ENCODE results near the gene TLCD4. TPM values are rescaled to one million over a fixed set of nuclear protein-coding genes. Genes with fewer than 3 reads are reported as not detected.
A peak's percentile ranks its signal among the peaks of the same experiment; 100 is the strongest.

Gene TLCD4
- total and polyA plus RNA-seq, 2 of the 13 experiments (the other 11 are each of a cell fraction or from before 2014, with no cell fraction given): 4.7 to 14.5 TPM

DNA sequence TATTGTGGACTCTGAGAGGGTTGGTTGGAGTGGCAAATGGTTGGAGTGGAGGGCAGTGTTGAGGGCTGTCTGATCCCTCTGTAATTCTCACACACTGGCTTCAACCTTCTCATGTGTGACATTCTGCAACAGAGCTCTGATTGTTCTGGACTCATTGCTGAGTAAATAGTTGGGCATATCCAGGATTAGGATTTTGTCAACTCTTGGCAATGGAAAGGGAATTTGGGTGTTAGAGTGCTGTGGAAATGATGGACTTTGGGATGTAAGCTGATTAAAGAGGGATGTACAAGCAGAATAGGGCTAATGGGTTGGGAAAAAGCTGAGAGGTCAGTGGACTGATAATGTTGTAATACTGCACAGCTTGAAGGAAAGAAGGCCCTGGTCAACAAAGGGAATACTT, 16.5 kb downstream of the TLCD4 start (continued):
- TF ChIP-seq, protein P1, sequence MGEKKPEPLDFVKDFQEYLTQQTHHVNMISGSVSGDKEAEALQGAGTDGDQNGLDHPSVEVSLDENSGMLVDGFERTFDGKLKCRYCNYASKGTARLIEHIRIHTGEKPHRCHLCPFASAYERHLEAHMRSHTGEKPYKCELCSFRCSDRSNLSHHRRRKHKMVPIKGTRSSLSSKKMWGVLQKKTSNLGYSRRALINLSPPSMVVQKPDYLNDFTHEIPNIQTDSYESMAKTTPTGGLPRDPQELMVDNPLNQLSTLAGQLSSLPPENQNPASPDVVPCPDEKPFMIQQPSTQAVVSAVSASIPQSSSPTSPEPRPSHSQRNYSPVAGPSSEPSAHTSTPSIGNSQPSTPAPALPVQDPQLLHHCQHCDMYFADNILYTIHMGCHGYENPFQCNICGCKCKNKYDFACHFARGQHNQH (CRISPR knock-in tag; IDR thresholded peaks at IDR 0.05): peak; percentile 19; the same call in 1 of the 2 replicates
- TF ChIP-seq, protein P2, sequence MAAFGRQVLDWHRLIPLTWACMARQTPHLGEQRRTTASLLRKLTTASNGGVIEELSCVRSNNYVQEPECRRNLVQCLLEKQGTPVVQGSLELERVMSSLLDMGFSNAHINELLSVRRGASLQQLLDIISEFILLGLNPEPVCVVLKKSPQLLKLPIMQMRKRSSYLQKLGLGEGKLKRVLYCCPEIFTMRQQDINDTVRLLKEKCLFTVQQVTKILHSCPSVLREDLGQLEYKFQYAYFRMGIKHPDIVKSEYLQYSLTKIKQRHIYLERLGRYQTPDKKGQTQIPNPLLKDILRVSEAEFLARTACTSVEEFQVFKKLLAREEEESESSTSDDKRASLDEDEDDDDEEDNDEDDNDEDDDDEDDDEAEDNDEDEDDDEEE (CRISPR knock-in tag; IDR thresholded peaks at IDR 0.05): no peak
- TF ChIP-seq, protein P3, sequence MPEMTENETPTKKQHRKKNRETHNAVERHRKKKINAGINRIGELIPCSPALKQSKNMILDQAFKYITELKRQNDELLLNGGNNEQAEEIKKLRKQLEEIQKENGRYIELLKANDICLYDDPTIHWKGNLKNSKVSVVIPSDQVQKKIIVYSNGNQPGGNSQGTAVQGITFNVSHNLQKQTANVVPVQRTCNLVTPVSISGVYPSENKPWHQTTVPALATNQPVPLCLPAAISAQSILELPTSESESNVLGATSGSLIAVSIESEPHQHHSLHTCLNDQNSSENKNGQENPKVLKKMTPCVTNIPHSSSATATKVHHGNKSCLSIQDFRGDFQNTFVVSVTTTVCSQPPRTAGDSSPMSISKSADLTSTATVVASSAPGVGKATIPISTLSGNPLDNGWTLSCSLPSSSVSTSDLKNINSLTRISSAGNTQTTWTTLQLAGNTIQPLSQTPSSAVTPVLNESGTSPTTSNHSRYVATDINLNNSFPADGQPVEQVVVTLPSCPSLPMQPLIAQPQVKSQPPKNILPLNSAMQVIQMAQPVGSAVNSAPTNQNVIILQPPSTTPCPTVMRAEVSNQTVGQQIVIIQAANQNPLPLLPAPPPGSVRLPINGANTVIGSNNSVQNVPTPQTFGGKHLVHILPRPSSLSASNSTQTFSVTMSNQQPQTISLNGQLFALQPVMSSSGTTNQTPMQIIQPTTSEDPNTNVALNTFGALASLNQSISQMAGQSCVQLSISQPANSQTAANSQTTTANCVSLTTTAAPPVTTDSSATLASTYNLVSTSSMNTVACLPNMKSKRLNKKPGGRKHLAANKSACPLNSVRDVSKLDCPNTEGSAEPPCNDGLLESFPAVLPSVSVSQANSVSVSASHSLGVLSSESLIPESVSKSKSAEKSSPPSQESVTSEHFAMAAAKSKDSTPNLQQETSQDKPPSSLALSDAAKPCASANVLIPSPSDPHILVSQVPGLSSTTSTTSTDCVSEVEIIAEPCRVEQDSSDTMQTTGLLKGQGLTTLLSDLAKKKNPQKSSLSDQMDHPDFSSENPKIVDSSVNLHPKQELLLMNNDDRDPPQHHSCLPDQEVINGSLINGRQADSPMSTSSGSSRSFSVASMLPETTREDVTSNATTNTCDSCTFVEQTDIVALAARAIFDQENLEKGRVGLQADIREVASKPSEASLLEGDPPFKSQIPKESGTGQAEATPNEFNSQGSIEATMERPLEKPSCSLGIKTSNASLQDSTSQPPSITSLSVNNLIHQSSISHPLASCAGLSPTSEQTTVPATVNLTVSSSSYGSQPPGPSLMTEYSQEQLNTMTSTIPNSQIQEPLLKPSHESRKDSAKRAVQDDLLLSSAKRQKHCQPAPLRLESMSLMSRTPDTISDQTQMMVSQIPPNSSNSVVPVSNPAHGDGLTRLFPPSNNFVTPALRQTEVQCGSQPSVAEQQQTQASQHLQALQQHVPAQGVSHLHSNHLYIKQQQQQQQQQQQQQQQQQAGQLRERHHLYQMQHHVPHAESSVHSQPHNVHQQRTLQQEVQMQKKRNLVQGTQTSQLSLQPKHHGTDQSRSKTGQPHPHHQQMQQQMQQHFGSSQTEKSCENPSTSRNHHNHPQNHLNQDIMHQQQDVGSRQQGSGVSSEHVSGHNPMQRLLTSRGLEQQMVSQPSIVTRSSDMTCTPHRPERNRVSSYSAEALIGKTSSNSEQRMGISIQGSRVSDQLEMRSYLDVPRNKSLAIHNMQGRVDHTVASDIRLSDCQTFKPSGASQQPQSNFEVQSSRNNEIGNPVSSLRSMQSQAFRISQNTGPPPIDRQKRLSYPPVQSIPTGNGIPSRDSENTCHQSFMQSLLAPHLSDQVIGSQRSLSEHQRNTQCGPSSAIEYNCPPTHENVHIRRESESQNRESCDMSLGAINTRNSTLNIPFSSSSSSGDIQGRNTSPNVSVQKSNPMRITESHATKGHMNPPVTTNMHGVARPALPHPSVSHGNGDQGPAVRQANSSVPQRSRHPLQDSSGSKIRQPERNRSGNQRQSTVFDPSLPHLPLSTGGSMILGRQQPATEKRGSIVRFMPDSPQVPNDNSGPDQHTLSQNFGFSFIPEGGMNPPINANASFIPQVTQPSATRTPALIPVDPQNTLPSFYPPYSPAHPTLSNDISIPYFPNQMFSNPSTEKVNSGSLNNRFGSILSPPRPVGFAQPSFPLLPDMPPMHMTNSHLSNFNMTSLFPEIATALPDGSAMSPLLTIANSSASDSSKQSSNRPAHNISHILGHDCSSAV (CRISPR knock-in tag; IDR thresholded peaks at IDR 0.05; ENCODE audit: borderline replicate concordance): no peak
- no peak for TF ChIP-seq ZNF891 (CRISPR knock-in tag; IDR thresholded peaks at IDR 0.05)
- TF ChIP-seq KDM1A (CRISPR knock-in tag; IDR thresholded peaks at IDR 0.05): peak; percentile 60; the same call in 1 of the 2 replicates
- no peak for TF ChIP-seq ZNF543 (CRISPR knock-in tag; IDR thresholded peaks at IDR 0.05)
- TF ChIP-seq CCAR2 (optimal IDR thresholded peaks at IDR 0.05; ENCODE audit: low read depth, low read length): no peak
- 0 out of 2 replicates have a peak, but pooled peaks have one; percentile 21 for TF ChIP-seq JUN (CRISPR knock-in tag; IDR thresholded peaks at IDR 0.05)
- TF ChIP-seq ZKSCAN8 (CRISPR knock-in tag; IDR thresholded peaks at IDR 0.05; ENCODE audit: borderline replicate concordance): no peak
- TF ChIP-seq NR2F6 (IDR thresholded peaks at IDR 0.05): peak; percentile 70
- TF ChIP-seq NR2F6 (CRISPR knock-in tag; IDR thresholded peaks at IDR 0.05): no peak
- TF ChIP-seq, protein P4, sequence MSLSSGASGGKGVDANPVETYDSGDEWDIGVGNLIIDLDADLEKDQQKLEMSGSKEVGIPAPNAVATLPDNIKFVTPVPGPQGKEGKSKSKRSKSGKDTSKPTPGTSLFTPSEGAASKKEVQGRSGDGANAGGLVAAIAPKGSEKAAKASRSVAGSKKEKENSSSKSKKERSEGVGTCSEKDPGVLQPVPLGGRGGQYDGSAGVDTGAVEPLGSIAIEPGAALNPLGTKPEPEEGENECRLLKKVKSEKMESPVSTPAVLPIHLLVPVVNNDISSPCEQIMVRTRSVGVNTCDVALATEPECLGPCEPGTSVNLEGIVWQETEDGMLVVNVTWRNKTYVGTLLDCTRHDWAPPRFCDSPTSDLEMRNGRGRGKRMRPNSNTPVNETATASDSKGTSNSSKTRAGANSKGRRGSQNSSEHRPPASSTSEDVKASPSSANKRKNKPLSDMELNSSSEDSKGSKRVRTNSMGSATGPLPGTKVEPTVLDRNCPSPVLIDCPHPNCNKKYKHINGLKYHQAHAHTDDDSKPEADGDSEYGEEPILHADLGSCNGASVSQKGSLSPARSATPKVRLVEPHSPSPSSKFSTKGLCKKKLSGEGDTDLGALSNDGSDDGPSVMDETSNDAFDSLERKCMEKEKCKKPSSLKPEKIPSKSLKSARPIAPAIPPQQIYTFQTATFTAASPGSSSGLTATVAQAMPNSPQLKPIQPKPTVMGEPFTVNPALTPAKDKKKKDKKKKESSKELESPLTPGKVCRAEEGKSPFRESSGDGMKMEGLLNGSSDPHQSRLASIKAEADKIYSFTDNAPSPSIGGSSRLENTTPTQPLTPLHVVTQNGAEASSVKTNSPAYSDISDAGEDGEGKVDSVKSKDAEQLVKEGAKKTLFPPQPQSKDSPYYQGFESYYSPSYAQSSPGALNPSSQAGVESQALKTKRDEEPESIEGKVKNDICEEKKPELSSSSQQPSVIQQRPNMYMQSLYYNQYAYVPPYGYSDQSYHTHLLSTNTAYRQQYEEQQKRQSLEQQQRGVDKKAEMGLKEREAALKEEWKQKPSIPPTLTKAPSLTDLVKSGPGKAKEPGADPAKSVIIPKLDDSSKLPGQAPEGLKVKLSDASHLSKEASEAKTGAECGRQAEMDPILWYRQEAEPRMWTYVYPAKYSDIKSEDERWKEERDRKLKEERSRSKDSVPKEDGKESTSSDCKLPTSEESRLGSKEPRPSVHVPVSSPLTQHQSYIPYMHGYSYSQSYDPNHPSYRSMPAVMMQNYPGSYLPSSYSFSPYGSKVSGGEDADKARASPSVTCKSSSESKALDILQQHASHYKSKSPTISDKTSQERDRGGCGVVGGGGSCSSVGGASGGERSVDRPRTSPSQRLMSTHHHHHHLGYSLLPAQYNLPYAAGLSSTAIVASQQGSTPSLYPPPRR (CRISPR knock-in tag; IDR thresholded peaks at IDR 0.05; ENCODE audit: borderline replicate concordance): peak; percentile 83
- TF ChIP-seq RXRA (CRISPR knock-in tag; IDR thresholded peaks at IDR 0.05): no peak
- TF ChIP-seq, protein P5, sequence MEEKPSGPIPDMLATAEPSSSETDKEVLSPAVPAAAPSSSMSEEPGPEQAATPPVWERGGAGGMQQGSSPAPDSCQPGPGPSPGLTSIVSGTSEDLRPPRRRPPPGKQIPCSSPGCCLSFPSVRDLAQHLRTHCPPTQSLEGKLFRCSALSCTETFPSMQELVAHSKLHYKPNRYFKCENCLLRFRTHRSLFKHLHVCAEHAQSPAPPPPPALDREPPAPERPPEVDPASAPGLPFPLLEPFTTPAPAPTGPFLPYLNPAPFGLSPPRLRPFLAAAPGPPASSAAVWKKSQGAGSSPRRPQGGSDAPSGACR (CRISPR knock-in tag; IDR thresholded peaks at IDR 0.05): no peak
- no peak for TF ChIP-seq PPARG (CRISPR knock-in tag; conservative IDR thresholded peaks at IDR 0.05)
